Measurements from ENCODE around the gene TMEM175.

GRCh38 chr4:947491-947971, 15.3 kb downstream of the TMEM175 start:
- TF ChIP-seq GATA3 (IDR thresholded peaks at IDR 0.05; ENCODE audit: low read depth, low read length) = no peak
- no peak for TF ChIP-seq GATA2 (IDR thresholded peaks at IDR 0.05; ENCODE audit: low read depth, low read length)

All from SH-SY5Y (cell line).